Left forelimb (tissue), 1 donor: ENCODE data around the gene ALDH1B1.
A peak's percentile ranks its signal among the peaks of the same experiment; 100 is the strongest.
"Not testable (repeated sequence)": the region's sequence is repeated elsewhere in the genome, so short reads cannot be mapped to it uniquely, and the experiment has no call there.

Experiments used
- DNase-seq: peaks from one replicate; pipeline ENCODE4 v3.0.0-alpha.2; 2018; ENCODE audit warnings: low spot score

The ALDH1B1 gene

GRCh38 chr9:38361473-38361850 is 31.0 kb upstream of the ALDH1B1 start:
- DNase-seq, result no peak

- no peak for DNase-seq
Observed at GRCh38 chr9:38362852-38363588, 29.5 kb upstream of the ALDH1B1 start.

GRCh38 chr9:38363589-38363925 is 28.9 kb upstream of the ALDH1B1 start:
- no peak for DNase-seq

- DNase-seq, result no peak
Observed at GRCh38 chr9:38367898-38368297, 24.6 kb upstream of the ALDH1B1 start.

GRCh38 chr9:38368731-38369130 is 23.8 kb upstream of the ALDH1B1 start:
- DNase-seq, result no peak

GRCh38 chr9:38370176-38370575 is 22.3 kb upstream of the ALDH1B1 start:
- peak; percentile 58 for DNase-seq

GRCh38 chr9:38371495-38371894 is 21.0 kb upstream of the ALDH1B1 start:
- DNase-seq, result no peak

GRCh38 chr9:38372762-38373619 is 19.5 kb upstream of the ALDH1B1 start:
- DNase-seq, result no peak

GRCh38 chr9:38373679-38374078 is 18.8 kb upstream of the ALDH1B1 start:
- peak; percentile 6 for DNase-seq

GRCh38 chr9:38374847-38375571 is 17.5 kb upstream of the ALDH1B1 start:
- no peak for DNase-seq

GRCh38 chr9:38375572-38375963 is 16.9 kb upstream of the ALDH1B1 start:
- no peak for DNase-seq

GRCh38 chr9:38376021-38376670 is 16.4 kb upstream of the ALDH1B1 start:
- no peak for DNase-seq

GRCh38 chr9:38377336-38378083 is 15.0 kb upstream of the ALDH1B1 start:
- not testable (repeated sequence) for DNase-seq

GRCh38 chr9:38380230-38380871 is 12.2 kb upstream of the ALDH1B1 start:
- DNase-seq, result no peak

- no peak for DNase-seq
Observed at GRCh38 chr9:38380872-38381534, 11.5 kb upstream of the ALDH1B1 start.

GRCh38 chr9:38382141-38382540 is 10.4 kb upstream of the ALDH1B1 start:
- DNase-seq, result no peak

- DNase-seq, result no peak
Observed at GRCh38 chr9:38384990-38385848, 7.3 kb upstream of the ALDH1B1 start.

GRCh38 chr9:38385896-38386295 is 6.6 kb upstream of the ALDH1B1 start:
- no peak for DNase-seq

GRCh38 chr9:38386319-38386895 is 6.1 kb upstream of the ALDH1B1 start:
- no peak for DNase-seq
